Osteocyte (in vitro differentiated cells): ENCODE data around the gene LRRC28. TPM values are rescaled to one million over a fixed set of nuclear protein-coding genes. Genes with fewer than 3 reads are reported as not detected.

Source experiments
- DNase-seq: peaks from one replicate; pipeline ENCODE4 v3.0.0; 2021; ENCODE audit warnings: mixed read lengths; ENCODE audit not compliant: unreplicated experiment; ENCODE audit errors: extremely low spot score
- H3K27ac Mint-ChIP-seq: one replicate; pipeline ENCODE4 v1.8.0; 2021; ENCODE audit warnings: mild to moderate bottlenecking, mixed read lengths; ENCODE audit not compliant: unreplicated experiment
- H3K27me3 Mint-ChIP-seq: one replicate; pipeline ENCODE4 v1.8.0; 2021; ENCODE audit warnings: mixed read lengths; ENCODE audit not compliant: unreplicated experiment
- H3K36me3 Mint-ChIP-seq: one replicate; pipeline ENCODE4 v1.8.0; 2021; ENCODE audit warnings: mixed read lengths; ENCODE audit not compliant: unreplicated experiment
- H3K4me1 Mint-ChIP-seq: one replicate; pipeline ENCODE4 v1.8.0; 2021; ENCODE audit warnings: mixed read lengths; ENCODE audit not compliant: unreplicated experiment
- H3K4me3 Mint-ChIP-seq: one replicate; pipeline ENCODE4 v1.8.0; 2021; ENCODE audit warnings: mild to moderate bottlenecking, moderate library complexity, mixed read lengths; ENCODE audit not compliant: unreplicated experiment
- H3K9me3 Mint-ChIP-seq: one replicate; pipeline ENCODE4 v1.8.0; 2021; ENCODE audit warnings: mixed read lengths; ENCODE audit not compliant: unreplicated experiment
- total RNA-seq: library from RNA; stranded (reverse); gene quantifications from 2 replicates; pipeline ENCODE4 v1.2.1, GENCODE V29; 2021
- TF ChIP-seq, protein P1 (sequence below): fragments of 200-600 bp; sonication (generic); IDR thresholded peaks from 2 replicates; pipeline ENCODE4 v1.5.0; 2021; ENCODE audit warnings: antibody characterized with exemption, mild to moderate bottlenecking, moderate library complexity

LRRC28 gene
- total RNA-seq, 1 donor from 2014 or later, result 27.4 TPM

DNA sequence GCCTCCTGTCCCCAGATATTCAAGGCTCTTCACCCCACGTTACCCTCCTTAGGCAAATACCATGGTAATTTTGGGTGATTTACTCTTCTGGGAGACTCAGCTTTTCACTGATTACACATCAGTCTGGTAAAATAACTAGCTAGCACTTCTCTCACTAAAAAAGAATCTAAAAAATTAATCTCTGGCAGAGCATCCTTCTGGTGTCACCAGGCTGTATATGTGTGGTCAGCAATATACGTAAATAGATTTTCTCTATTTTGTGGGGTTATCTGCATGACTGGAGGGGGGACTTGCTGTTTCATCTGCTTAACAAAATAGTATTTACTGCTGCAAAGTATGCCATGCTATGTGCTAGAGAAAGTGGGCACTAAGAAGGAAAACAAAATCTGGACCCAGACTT lies 45.1 kb downstream of the LRRC28 start:
- H3K4me1 Mint-ChIP-seq, result peaks cover 5% of the 10 kb centered on the region
- H3K9me3 Mint-ChIP-seq, result peaks cover 15% of the 10 kb centered on the region
- DNase-seq, result no peak
- no peaks in the 10 kb centered on the region for H3K27me3 Mint-ChIP-seq
- TF ChIP-seq, protein P1, sequence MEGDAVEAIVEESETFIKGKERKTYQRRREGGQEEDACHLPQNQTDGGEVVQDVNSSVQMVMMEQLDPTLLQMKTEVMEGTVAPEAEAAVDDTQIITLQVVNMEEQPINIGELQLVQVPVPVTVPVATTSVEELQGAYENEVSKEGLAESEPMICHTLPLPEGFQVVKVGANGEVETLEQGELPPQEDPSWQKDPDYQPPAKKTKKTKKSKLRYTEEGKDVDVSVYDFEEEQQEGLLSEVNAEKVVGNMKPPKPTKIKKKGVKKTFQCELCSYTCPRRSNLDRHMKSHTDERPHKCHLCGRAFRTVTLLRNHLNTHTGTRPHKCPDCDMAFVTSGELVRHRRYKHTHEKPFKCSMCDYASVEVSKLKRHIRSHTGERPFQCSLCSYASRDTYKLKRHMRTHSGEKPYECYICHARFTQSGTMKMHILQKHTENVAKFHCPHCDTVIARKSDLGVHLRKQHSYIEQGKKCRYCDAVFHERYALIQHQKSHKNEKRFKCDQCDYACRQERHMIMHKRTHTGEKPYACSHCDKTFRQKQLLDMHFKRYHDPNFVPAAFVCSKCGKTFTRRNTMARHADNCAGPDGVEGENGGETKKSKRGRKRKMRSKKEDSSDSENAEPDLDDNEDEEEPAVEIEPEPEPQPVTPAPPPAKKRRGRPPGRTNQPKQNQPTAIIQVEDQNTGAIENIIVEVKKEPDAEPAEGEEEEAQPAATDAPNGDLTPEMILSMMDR, result no peak
- H3K27ac Mint-ChIP-seq, result no peak overlapping the region
- H3K36me3 Mint-ChIP-seq, result peaks cover 28% of the 10 kb centered on the region
- H3K4me3 Mint-ChIP-seq, result no peak overlapping the region

DNA sequence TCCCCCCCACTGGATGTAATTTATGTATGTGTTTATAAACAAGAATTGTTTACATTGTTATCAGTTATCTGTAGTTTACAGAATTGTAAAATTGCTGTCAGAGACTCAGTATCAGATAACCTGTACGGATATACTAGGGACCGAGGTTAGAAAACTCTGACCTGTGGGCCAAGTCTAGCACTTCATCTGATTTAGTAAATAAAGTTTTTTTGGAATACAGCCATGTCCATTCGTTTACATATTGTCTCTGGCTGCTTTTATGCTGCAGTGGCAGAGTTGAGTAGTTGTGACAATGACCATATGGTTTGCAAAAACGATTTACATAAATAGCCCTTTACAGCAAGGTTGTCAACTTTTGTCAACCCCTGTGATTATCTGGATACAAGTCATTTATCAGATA lies 52.6 kb downstream of the LRRC28 start:
- TF ChIP-seq, protein P1, result no peak
- Mint-ChIP-seq H3K27ac (no peak overlapping the region), H3K4me1 (peaks cover 37% of the 10 kb centered on the region), H3K27me3 (no peaks in the 10 kb centered on the region), H3K4me3 (no peak overlapping the region), H3K36me3 (no peaks in the 10 kb centered on the region), H3K9me3 (no peaks in the 10 kb centered on the region)
- no peak for DNase-seq

- Mint-ChIP-seq H3K36me3 (no peaks in the 10 kb centered on the region), H3K4me3 (no peak overlapping the region), H3K27ac (peak overlapping the region; percentile 69), H3K4me1 (peaks cover 41% of the 10 kb centered on the region), H3K27me3 (no peaks in the 10 kb centered on the region), H3K9me3 (no peaks in the 10 kb centered on the region)
- TF ChIP-seq, protein P1, result no peak
- DNase-seq, result peak; percentile 88
These were observed 54.7 kb downstream of the LRRC28 start for GRCh38 chr15:99305761-99306505.

DNA sequence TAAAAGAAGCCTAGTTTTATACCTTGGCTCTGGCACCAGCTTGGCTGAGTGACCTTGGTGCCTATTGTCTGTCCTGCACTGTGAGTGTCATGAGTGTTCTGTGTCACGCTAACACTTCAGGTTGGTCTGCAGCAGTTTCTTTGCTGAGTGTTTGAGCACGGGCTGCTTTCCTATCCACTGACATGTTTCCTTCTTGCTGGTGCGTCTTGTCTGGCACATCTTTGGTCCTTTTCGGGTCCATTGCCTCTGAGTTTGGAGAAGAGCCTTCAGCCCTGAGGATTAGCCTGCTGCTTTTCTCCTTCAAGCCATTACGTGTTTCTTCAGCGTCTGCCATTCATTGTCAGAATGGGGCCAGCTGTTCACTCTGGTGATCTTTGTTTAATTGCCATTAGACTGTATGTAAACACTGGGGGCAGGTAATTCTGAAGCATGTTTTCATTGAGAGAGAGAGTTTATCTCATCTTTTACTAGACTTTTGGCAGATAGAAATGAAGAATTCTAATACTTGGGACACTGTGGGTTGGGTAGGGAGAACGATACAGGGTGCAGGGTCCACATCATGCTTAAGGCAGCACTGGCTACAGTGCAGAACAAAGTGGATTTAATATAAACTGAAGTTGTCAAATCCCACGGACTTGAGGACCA lies 55.5 kb downstream of the LRRC28 start:
- H3K4me1 Mint-ChIP-seq, result peaks cover 39% of the 10 kb centered on the region
- H3K27me3 Mint-ChIP-seq, result no peaks in the 10 kb centered on the region
- H3K36me3 Mint-ChIP-seq, result no peaks in the 10 kb centered on the region
- H3K9me3 Mint-ChIP-seq, result no peaks in the 10 kb centered on the region
- peak overlapping the region; percentile 8 for H3K4me3 Mint-ChIP-seq
- DNase-seq, result no peak
- TF ChIP-seq, protein P1, result no peak
- peak overlapping the region; percentile 69 for H3K27ac Mint-ChIP-seq

- Mint-ChIP-seq H3K9me3 (peaks cover 6% of the 10 kb centered on the region), H3K27ac (peak overlapping the region; percentile 1), H3K4me1 (peaks cover 34% of the 10 kb centered on the region), H3K36me3 (peaks cover 6% of the 10 kb centered on the region), H3K27me3 (no peaks in the 10 kb centered on the region), H3K4me3 (no peak overlapping the region)
- DNase-seq, result no peak
- TF ChIP-seq, protein P1, result no peak
These were observed 56.5 kb downstream of the LRRC28 start for GRCh38 chr15:99307735-99308134.
